NCI-H2171 (cell line): ENCODE results near the gene SERPINE3.

Experiments
- DNase-seq: peaks from one replicate; lab custom pipeline; 2025; lab: John Stamatoyannopoulos, UW

Gene SERPINE3

GRCh38 chr13:51328488-51328887 lies 11.0 kb upstream of the SERPINE3 start:
- no peak for DNase-seq

- no peak for DNase-seq
These were observed 9.9 kb upstream of the SERPINE3 start for GRCh38 chr13:51329606-51330005.

GRCh38 chr13:51330791-51331190 lies 8.7 kb upstream of the SERPINE3 start:
- no peak for DNase-seq

- no peak for DNase-seq
These were observed 8.1 kb upstream of the SERPINE3 start for GRCh38 chr13:51331354-51331861.

- DNase-seq = no peak
These were observed 6.7 kb upstream of the SERPINE3 start for GRCh38 chr13:51332566-51333361.

- no peak for DNase-seq
These were observed 6.1 kb upstream of the SERPINE3 start for GRCh38 chr13:51333421-51333820.

- no peak for DNase-seq
These were observed 5.7 kb upstream of the SERPINE3 start for GRCh38 chr13:51333826-51334225.

- no peak for DNase-seq
These were observed 2.7 kb upstream of the SERPINE3 start for GRCh38 chr13:51336746-51337145.

- DNase-seq = no peak
These were observed 651 bp downstream of the SERPINE3 start for GRCh38 chr13:51339952-51340732.

GRCh38 chr13:51341232-51341631 lies 1.7 kb downstream of the SERPINE3 start:
- DNase-seq = no peak

GRCh38 chr13:51341791-51342190 lies 2.3 kb downstream of the SERPINE3 start:
- DNase-seq = no peak

GRCh38 chr13:51342706-51343105 lies 3.2 kb downstream of the SERPINE3 start:
- DNase-seq = no peak

GRCh38 chr13:51343475-51343874 lies 4.0 kb downstream of the SERPINE3 start:
- DNase-seq = no peak

GRCh38 chr13:51346397-51346796 lies 6.9 kb downstream of the SERPINE3 start:
- DNase-seq = no peak

- DNase-seq = no peak
These were observed 7.6 kb downstream of the SERPINE3 start for GRCh38 chr13:51347099-51347498.

GRCh38 chr13:51348069-51348967 lies 8.8 kb downstream of the SERPINE3 start:
- no peak for DNase-seq

- no peak for DNase-seq
These were observed 9.5 kb downstream of the SERPINE3 start for GRCh38 chr13:51349016-51349415.

GRCh38 chr13:51355217-51355616 lies 15.7 kb downstream of the SERPINE3 start:
- no peak for DNase-seq

- DNase-seq = no peak
These were observed 18.6 kb downstream of the SERPINE3 start for GRCh38 chr13:51357928-51358595.

GRCh38 chr13:51359352-51359751 lies 19.9 kb downstream of the SERPINE3 start:
- no peak for DNase-seq

GRCh38 chr13:51360489-51360888 lies 21.0 kb downstream of the SERPINE3 start:
- no peak for DNase-seq

GRCh38 chr13:51361106-51361505 lies 21.6 kb downstream of the SERPINE3 start:
- DNase-seq = no peak
